Activated T-cell treated with anti-CD3 and anti-CD28 coated beads for 1 hour (primary cell): ENCODE results near the gene PP2D1.
A peak's percentile ranks its signal among the peaks of the same experiment; 100 is the strongest.
"Not testable (repeated sequence)": the region's sequence is repeated elsewhere in the genome, so short reads cannot be mapped to it uniquely, and the experiment has no call there.

Experiments
- DNase-seq: peaks from one replicate; pipeline ENCODE4 v3.0.0-alpha.2; 2020; ENCODE audit warnings: low read depth

The PP2D1 gene

GRCh38 chr3:20012164-20012563, at the start of gene PP2D1:
PP2D1 (minus strand) TSS chr3:20012264; CDS start chr3:20012072, 192 bp downstream.
- DNase-seq = no peak

GRCh38 chr3:20060974-20061685, 49.1 kb upstream of the PP2D1 start:
- DNase-seq = no peak

- no peak for DNase-seq
Observed at GRCh38 chr3:20059929-20060328, 47.9 kb upstream of the PP2D1 start.

GRCh38 chr3:20057612-20058180, 45.6 kb upstream of the PP2D1 start:
- no peak for DNase-seq

GRCh38 chr3:20056725-20057611, 44.9 kb upstream of the PP2D1 start:
- no peak for DNase-seq

GRCh38 chr3:20055842-20056241, 43.8 kb upstream of the PP2D1 start:
- no peak for DNase-seq

GRCh38 chr3:20055020-20055775, 43.1 kb upstream of the PP2D1 start:
- no peak for DNase-seq

- peak; percentile 37 for DNase-seq
Observed at GRCh38 chr3:20054549-20054987, 42.5 kb upstream of the PP2D1 start.

- no peak for DNase-seq
Observed at GRCh38 chr3:20052851-20053250, 40.8 kb upstream of the PP2D1 start.

GRCh38 chr3:20051123-20051806, 39.2 kb upstream of the PP2D1 start:
- no peak for DNase-seq

GRCh38 chr3:20047976-20048883, 36.2 kb upstream of the PP2D1 start:
- no peak for DNase-seq

GRCh38 chr3:20047341-20047779, 35.3 kb upstream of the PP2D1 start:
- DNase-seq = no peak

- DNase-seq = no peak
Observed at GRCh38 chr3:20046556-20046955, 34.5 kb upstream of the PP2D1 start.

- not testable (repeated sequence) for DNase-seq
Observed at GRCh38 chr3:20045141-20045540, 33.1 kb upstream of the PP2D1 start.

- DNase-seq = no peak
Observed at GRCh38 chr3:20043825-20044224, 31.8 kb upstream of the PP2D1 start.

GRCh38 chr3:20043396-20043795, 31.3 kb upstream of the PP2D1 start:
- peak; percentile 33 for DNase-seq

- no peak for DNase-seq
Observed at GRCh38 chr3:20042331-20042730, 30.3 kb upstream of the PP2D1 start.

- DNase-seq = peak; percentile 57
Observed at GRCh38 chr3:20041197-20041780, 29.2 kb upstream of the PP2D1 start.

GRCh38 chr3:20040548-20041196, 28.6 kb upstream of the PP2D1 start:
- DNase-seq = peak; percentile 47
